HepG2 (cell line): ENCODE measurements around the gene RASL10A. TPM values are rescaled to one million over a fixed set of nuclear protein-coding genes. Genes with fewer than 3 reads are reported as not detected.

Experiments used
- ATF4 ChIP-seq, 2 experiments: fragments of 450-650 bp in 1 of 2; sonication (generic) in 1 of 2; formaldehyde crosslinking; IDR thresholded peaks; 2 replicates each; pipeline versions ENCODE4 v1.5.0 to v1.8.0; 2020 to 2022; ENCODE audit warnings: mild to moderate bottlenecking in 1 of 2, missing genetic modification reagents in 1 of 2
- CBFB ChIP-seq: sonication (generic); formaldehyde crosslinking; IDR thresholded peaks from 2 replicates; pipeline ENCODE4 v1.4.0; 2020; ENCODE audit warnings: missing genetic modification reagents
- HDAC2 ChIP-seq: sonication (generic); formaldehyde crosslinking; IDR thresholded peaks from 2 replicates; pipeline ENCODE4 v1.4.0; 2020; ENCODE audit warnings: missing genetic modification reagents
- ISX ChIP-seq: sonication (generic); formaldehyde crosslinking; conservative IDR thresholded peaks from 2 replicates; pipeline ENCODE4 v1.5.0; 2020; ENCODE audit warnings: missing genetic modification reagents
- MAF1 ChIP-seq: sonication (generic); formaldehyde crosslinking; IDR thresholded peaks from 2 replicates; pipeline ENCODE4 v1.5.0; 2020; ENCODE audit warnings: missing genetic modification reagents, borderline replicate concordance
- MXD3 ChIP-seq: IDR thresholded peaks from 2 replicates; pipeline ENCODE4 v1.6.1; 2016; ENCODE audit warnings: mild to moderate bottlenecking, missing biosample characterization, missing genetic modification reagents
- NFE2 ChIP-seq: sonication (generic); formaldehyde crosslinking; IDR thresholded peaks from 2 replicates; pipeline ENCODE4 v1.4.0; 2020; ENCODE audit warnings: missing genetic modification reagents
- PRDM4 ChIP-seq: sonication (generic); formaldehyde crosslinking; IDR thresholded peaks from 2 replicates; pipeline ENCODE4 v1.9.0; 2021; ENCODE audit warnings: missing genetic modification reagents, borderline replicate concordance
- ZBTB43 ChIP-seq: sonication (generic); formaldehyde crosslinking; conservative IDR thresholded peaks from 2 replicates; pipeline ENCODE4 v1.4.0; 2020; ENCODE audit warnings: missing genetic modification reagents
- ZNF275 ChIP-seq: sonication (generic); formaldehyde crosslinking; IDR thresholded peaks from 2 replicates; pipeline ENCODE4 v1.8.0; 2022; ENCODE audit warnings: missing genetic modification reagents, mild to moderate bottlenecking, inconsistent platforms, borderline replicate concordance
- ZNF276 ChIP-seq: sonication (generic); formaldehyde crosslinking; IDR thresholded peaks from 2 replicates; pipeline ENCODE4 v1.4.0; 2020; ENCODE audit warnings: mild to moderate bottlenecking, low read depth, missing genetic modification reagents
- ZNF317 ChIP-seq: sonication (generic); formaldehyde crosslinking; IDR thresholded peaks from 2 replicates; pipeline ENCODE4 v1.5.0; 2020; ENCODE audit warnings: mild to moderate bottlenecking, missing genetic modification reagents
- ZNF577 ChIP-seq: sonication (generic); formaldehyde crosslinking; IDR thresholded peaks from 2 replicates; pipeline ENCODE4 v1.4.0; 2020; ENCODE audit warnings: mild to moderate bottlenecking, low read depth, missing genetic modification reagents, borderline replicate concordance
- ZNF773 ChIP-seq: sonication (generic); formaldehyde crosslinking; IDR thresholded peaks from 2 replicates; pipeline ENCODE4 v1.4.0; 2020; ENCODE audit warnings: missing genetic modification reagents, borderline replicate concordance
- ZSCAN29 ChIP-seq: sonication (generic); formaldehyde crosslinking; conservative IDR thresholded peaks from 2 replicates; pipeline ENCODE4 v1.4.0; 2020; ENCODE audit warnings: mild to moderate bottlenecking, missing genetic modification reagents
- polyA plus RNA-seq, 8 experiments: library from polyadenylated mRNA; depleted of rRNA in 3 of 8; stranded (reverse) in 7 of 8; unstranded in 1 of 8; fragments of >200 nt; fragmentation: Illumina TruSeq in 4 of 8; extraction: Trizol in 4 of 8; gene quantifications; 2 replicates each; pipeline versions ENCODE4 v1.2.1 to v1.2.3, GENCODE V29; 2011 to 2016; ENCODE audit warnings: low read depth in 4 of 8, missing spikeins in 1 of 8, mixed read lengths in 1 of 8; ENCODE audit not compliant: insufficient read depth in 1 of 8
- total RNA-seq, 5 experiments: library from RNA; depleted of rRNA; stranded (reverse); fragments of >200 nt; fragmentation: Illumina TruSeq; extraction: Trizol; gene quantifications; 2 replicates each; pipeline ENCODE4 v1.2.3, GENCODE V29; 2016; ENCODE audit warnings: low read depth in 1 of 5

The RASL10A gene
- total and polyA plus RNA-seq, 2 of the 13 experiments (the other 11 are each of a cell fraction or from before 2014, with no cell fraction given): 0.05 to 0.22 TPM

- TF ChIP-seq PRDM4 (0 out of 2 replicates have a peak, but pooled peaks have one; percentile 45), CBFB (CRISPR knock-in tag) (0 out of 2 replicates have a peak, but pooled peaks have one; percentile 28), ZNF276 (CRISPR knock-in tag) (no peak; the same call in 1 of the 2 replicates), MAF1 (0 out of 2 replicates have a peak, but pooled peaks have one; percentile 23), ZNF275 (CRISPR knock-in tag) (peak; percentile 81; the same call in 1 of the 2 replicates), ZNF317 (CRISPR knock-in tag) (peak; percentile 94), ZBTB43 (peak; percentile 27; the same call in 1 of the 2 replicates), ATF4 (CRISPR knock-in tag; IDR thresholded peaks at IDR 0.05) (no peak), HDAC2 (peak; percentile 22; the same call in 1 of the 2 replicates), ZSCAN29 (CRISPR knock-in tag) (peak; percentile 81; the same call in 1 of the 2 replicates), ZNF773 (0 out of 2 replicates have a peak, but pooled peaks have one; percentile 30), ISX (CRISPR knock-in tag) (no peak), NFE2 (CRISPR knock-in tag) (no peak), MXD3 (CRISPR knock-in tag) (no peak), ZNF577 (CRISPR knock-in tag) (no peak)
Measured at GRCh38 chr22:29267858-29268510, 47.5 kb downstream of the RASL10A start, which contains the start of the genes EWSR1 and RHBDD3 (continued).
